Measurements from ENCODE around the gene HSF2BP.
"Not testable (repeated sequence)": the region's sequence is repeated elsewhere in the genome, so short reads cannot be mapped to it uniquely, and the experiment has no call there.

Gene HSF2BP

DNA sequence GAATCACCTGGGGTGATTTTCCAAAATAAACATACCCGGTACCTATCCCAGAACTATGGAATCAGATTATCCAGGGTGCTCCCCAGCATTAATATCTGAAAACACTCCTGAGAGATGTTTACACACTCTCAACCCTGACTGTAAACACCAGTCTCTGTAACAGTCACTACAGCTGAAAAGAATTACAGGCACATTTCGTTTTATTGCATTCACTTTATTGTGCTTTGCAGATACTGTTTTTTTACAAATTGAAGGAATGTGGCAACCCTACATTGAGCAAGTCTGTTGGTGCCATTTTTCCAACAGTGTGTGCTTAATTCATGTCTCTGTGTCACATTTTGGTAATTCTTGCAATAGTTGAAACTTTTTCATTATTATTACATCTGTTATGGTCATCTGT lies 31.8 kb downstream of the HSF2BP start:
- H3K9me3 ChIP-seq (ENCODE audit: low read length): no peaks in the 10 kb centered on the region
- H3K27me3 ChIP-seq (ENCODE audit: control insufficient read depth in 1 of 2, insufficient read depth in 2 of 2, low read length in 2 of 2): no peaks in the 10 kb centered on the region
- H3K9ac ChIP-seq (ENCODE audit: low read length): no peak overlapping the region
- no peak overlapping the region for H3K27ac ChIP-seq (ENCODE audit: low read depth, low read length)
- H3K36me3 ChIP-seq (ENCODE audit: insufficient read depth, low read length): no peaks in the 10 kb centered on the region
- no peaks in the 10 kb centered on the region for H3K4me1 ChIP-seq (ENCODE audit: insufficient read depth, low read length)
- H3K4me3 ChIP-seq (ENCODE audit: low read depth in 1 of 2, low read length in 2 of 2): no peak overlapping the region

DNA sequence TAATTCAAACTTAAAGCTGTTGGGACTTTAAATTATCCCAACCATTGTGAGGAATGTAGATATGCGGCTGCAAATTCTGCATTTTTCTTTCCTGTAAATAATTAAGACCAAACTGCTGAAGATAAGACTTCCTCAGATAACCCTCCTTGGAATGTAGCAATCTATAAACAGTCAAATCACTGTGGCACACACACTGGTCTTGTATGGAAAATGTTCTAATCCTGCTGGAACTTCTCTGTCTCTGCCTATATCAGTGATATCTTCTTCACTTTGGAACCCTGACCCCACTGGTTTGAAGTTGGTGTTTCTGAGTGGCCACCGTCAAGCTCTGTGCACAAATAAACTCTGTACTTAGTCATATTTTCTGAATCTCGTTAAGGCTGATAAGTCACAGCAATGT lies 32.9 kb downstream of the HSF2BP start:
- no peaks in the 10 kb centered on the region for H3K36me3 ChIP-seq (ENCODE audit: insufficient read depth, low read length)
- H3K27ac ChIP-seq (ENCODE audit: low read depth, low read length): no peak overlapping the region
- H3K27me3 ChIP-seq (ENCODE audit: control insufficient read depth in 1 of 2, insufficient read depth in 2 of 2, low read length in 2 of 2): no peaks in the 10 kb centered on the region
- no peaks in the 10 kb centered on the region for H3K4me1 ChIP-seq (ENCODE audit: insufficient read depth, low read length)
- H3K9ac ChIP-seq (ENCODE audit: low read length): no peak overlapping the region
- no peak overlapping the region for H3K4me3 ChIP-seq (ENCODE audit: low read depth in 1 of 2, low read length in 2 of 2)
- H3K9me3 ChIP-seq (ENCODE audit: low read length): no peaks in the 10 kb centered on the region

DNA sequence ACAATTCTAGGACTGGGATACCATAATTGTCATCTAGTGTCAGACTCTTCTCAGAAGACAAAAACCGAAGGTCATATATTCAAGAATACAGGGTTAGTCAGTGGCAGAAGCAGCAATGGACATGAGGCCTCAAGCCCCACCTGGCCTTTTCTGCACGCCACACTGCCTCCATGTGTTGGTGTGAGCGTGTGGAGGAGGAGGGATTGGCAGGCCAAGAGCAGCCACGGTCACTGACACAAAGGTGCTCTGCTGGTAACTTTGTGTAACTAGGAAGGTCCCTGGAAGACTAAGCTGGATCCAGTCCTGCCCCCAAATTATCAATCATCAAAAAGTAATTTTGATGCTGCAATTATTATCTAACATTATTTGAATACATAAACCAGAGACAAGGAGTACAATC lies 34.9 kb downstream of the HSF2BP start:
- Histone ChIP-seq H3K4me1 (ENCODE audit: insufficient read depth, low read length) (no peaks in the 10 kb centered on the region), H3K27ac (ENCODE audit: low read depth, low read length) (no peak overlapping the region), H3K4me3 (ENCODE audit: low read depth in 1 of 2, low read length in 2 of 2) (no peak overlapping the region), H3K36me3 (ENCODE audit: insufficient read depth, low read length) (no peaks in the 10 kb centered on the region), H3K9me3 (ENCODE audit: low read length) (peaks cover 5% of the 10 kb centered on the region), H3K27me3 (ENCODE audit: control insufficient read depth in 1 of 2, insufficient read depth in 2 of 2, low read length in 2 of 2) (no peaks in the 10 kb centered on the region), H3K9ac (ENCODE audit: low read length) (no peak overlapping the region)

DNA sequence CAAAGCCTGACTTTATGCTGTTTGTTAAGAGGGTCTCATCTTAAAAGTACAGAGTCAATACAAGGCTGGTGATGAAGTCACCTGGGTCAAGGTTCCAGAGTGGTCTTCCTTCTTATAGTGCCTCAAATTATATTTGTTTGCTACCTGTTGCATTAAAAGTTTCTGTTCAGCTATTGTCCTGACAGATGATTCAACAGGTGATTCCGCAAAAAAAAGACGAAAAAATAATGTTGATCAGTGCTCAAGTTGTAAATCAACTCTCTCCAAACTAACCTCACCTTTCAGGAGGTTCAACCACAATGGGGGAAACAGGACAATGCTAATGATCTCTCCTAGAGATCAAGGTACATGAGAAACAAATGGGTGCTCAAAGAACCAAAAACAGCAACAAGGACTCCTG lies 35.7 kb downstream of the HSF2BP start:
- Histone ChIP-seq H3K27ac (ENCODE audit: low read depth, low read length) (no peak overlapping the region), H3K27me3 (ENCODE audit: control insufficient read depth in 1 of 2, insufficient read depth in 2 of 2, low read length in 2 of 2) (no peaks in the 10 kb centered on the region), H3K9ac (ENCODE audit: low read length) (no peak overlapping the region), H3K4me1 (ENCODE audit: insufficient read depth, low read length) (no peaks in the 10 kb centered on the region), H3K36me3 (ENCODE audit: insufficient read depth, low read length) (no peaks in the 10 kb centered on the region), H3K4me3 (ENCODE audit: low read depth in 1 of 2, low read length in 2 of 2) (no peak overlapping the region), H3K9me3 (ENCODE audit: low read length) (peaks cover 5% of the 10 kb centered on the region)

DNA sequence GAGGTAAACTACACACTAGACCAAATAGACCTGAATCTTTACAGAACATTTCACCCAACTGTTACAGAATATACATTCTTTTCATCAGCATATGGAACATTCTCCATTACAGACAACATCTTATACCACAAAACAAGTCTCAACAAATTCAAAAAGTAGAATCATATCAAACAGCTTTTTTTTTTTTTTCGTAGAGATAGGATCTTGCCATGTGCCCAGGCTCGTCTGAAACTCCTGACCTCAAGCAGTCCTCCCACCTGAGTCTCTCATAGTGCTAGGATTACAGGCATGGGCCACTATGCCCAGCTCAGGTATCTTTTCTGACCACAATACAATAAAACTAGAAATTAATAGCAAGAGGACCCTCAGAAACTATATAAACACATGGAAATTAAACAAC lies 36.5 kb downstream of the HSF2BP start:
- Histone ChIP-seq H3K9ac (ENCODE audit: low read length) (no peak overlapping the region), H3K9me3 (ENCODE audit: low read length) (peaks cover 5% of the 10 kb centered on the region), H3K36me3 (ENCODE audit: insufficient read depth, low read length) (no peaks in the 10 kb centered on the region), H3K4me1 (ENCODE audit: insufficient read depth, low read length) (no peaks in the 10 kb centered on the region), H3K4me3 (ENCODE audit: low read depth in 1 of 2, low read length in 2 of 2) (no peak overlapping the region), H3K27me3 (ENCODE audit: control insufficient read depth in 1 of 2, insufficient read depth in 2 of 2, low read length in 2 of 2) (no peaks in the 10 kb centered on the region), H3K27ac (ENCODE audit: low read depth, low read length) (no peak overlapping the region)

DNA sequence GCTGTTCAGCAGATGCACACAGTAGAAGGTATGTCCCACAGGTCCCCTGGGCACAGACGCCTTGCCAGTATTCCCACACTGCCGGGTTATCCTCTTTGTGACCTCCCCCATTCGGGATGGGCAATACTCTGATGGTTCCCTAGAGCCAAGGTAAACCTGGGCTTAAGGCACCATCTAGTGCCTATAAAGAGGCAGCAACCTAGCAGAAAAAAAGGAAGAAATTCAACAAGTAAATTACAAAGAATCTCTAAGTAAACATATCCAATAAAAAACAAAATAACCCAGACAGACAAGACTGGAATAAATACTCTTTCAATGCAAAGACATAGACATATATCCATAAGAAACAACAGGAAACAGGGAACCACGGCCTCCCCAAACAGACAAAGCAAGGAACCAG lies 39.4 kb downstream of the HSF2BP start:
- H3K27ac ChIP-seq (ENCODE audit: low read depth, low read length): no peak overlapping the region
- no peak overlapping the region for H3K9ac ChIP-seq (ENCODE audit: low read length)
- no peak overlapping the region for H3K4me3 ChIP-seq (ENCODE audit: low read depth in 1 of 2, low read length in 2 of 2)
- H3K27me3 ChIP-seq (ENCODE audit: control insufficient read depth in 1 of 2, insufficient read depth in 2 of 2, low read length in 2 of 2): no peaks in the 10 kb centered on the region
- peaks cover 5% of the 10 kb centered on the region for H3K9me3 ChIP-seq (ENCODE audit: low read length)
- no peaks in the 10 kb centered on the region for H3K36me3 ChIP-seq (ENCODE audit: insufficient read depth, low read length)
- no peaks in the 10 kb centered on the region for H3K4me1 ChIP-seq (ENCODE audit: insufficient read depth, low read length)

DNA sequence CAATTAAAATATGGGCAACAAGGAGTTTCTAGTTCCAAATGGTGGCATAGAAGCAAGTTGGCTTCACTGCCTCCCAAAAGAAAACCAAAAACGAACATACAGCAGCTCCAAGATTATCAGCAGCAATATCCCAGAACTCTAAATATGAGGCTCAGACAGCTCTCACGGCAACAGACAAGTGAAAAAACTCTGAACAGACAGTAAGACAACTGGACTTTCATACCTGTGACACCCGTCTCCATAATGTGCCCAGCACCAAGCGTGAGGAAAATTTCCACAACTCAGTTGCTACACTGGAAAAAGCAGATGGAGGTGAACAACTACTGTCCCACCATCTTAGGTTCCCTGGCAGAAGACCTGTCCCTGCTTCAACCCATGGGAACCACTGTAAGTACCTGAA lies 39.9 kb downstream of the HSF2BP start:
- Histone ChIP-seq H3K9ac (ENCODE audit: low read length) (no peak overlapping the region), H3K4me3 (ENCODE audit: low read depth in 1 of 2, low read length in 2 of 2) (no peak overlapping the region), H3K9me3 (ENCODE audit: low read length) (peaks cover 5% of the 10 kb centered on the region)

DNA sequence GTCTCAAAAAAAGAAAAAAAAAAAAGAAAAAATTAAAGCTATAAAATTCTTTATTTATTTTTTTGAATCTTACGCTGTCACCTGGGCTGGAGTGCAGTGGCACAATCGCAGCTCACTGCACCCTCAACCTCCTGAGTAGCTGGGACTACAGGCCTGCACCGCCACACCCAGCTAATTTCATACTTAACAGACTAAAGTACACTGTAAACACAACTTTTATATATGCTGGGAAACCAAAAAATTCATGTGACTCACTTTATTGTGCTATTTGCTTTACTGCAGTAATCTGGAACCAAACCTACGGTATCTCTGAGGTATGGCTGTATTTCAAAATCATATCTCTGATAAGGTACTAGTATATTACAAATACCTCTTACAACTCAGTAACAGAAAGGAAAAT lies 40.3 kb downstream of the HSF2BP start:
- H3K27ac ChIP-seq (ENCODE audit: low read depth, low read length): no peak overlapping the region
- peaks cover 5% of the 10 kb centered on the region for H3K9me3 ChIP-seq (ENCODE audit: low read length)
- no peaks in the 10 kb centered on the region for H3K4me1 ChIP-seq (ENCODE audit: insufficient read depth, low read length)
- no peaks in the 10 kb centered on the region for H3K27me3 ChIP-seq (ENCODE audit: control insufficient read depth in 1 of 2, insufficient read depth in 2 of 2, low read length in 2 of 2)
- H3K4me3 ChIP-seq (ENCODE audit: low read depth in 1 of 2, low read length in 2 of 2): no peak overlapping the region
- no peak overlapping the region for H3K9ac ChIP-seq (ENCODE audit: low read length)
- H3K36me3 ChIP-seq (ENCODE audit: insufficient read depth, low read length): no peaks in the 10 kb centered on the region

More for the DNA sequence above, 39.9 kb downstream of the HSF2BP start:
- H3K36me3 ChIP-seq (ENCODE audit: insufficient read depth, low read length): no peaks in the 10 kb centered on the region
- no peaks in the 10 kb centered on the region for H3K4me1 ChIP-seq (ENCODE audit: insufficient read depth, low read length)
- no peaks in the 10 kb centered on the region for H3K27me3 ChIP-seq (ENCODE audit: control insufficient read depth in 1 of 2, insufficient read depth in 2 of 2, low read length in 2 of 2)
- H3K27ac ChIP-seq (ENCODE audit: low read depth, low read length): no peak overlapping the region

DNA sequence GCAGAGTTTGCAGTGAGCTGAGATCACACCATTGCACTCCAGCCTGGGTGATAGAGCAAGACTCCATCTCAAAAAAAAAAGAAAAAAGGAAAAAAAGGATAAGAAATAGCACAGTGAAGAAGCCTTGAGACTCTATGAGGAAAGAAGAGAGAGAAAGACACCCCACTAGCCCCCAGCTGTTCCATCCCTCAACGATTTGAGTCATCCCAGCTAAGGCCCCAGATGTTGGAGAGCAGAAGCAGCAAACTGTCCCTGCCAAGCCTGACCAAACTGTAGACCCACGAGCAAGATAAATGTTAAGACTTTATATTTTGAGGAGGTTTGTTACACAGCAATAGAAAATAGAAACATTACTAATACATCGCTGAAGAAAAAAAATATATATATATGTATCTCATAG lies 42.4 kb downstream of the HSF2BP start:
- not testable (repeated sequence) for H3K27me3 ChIP-seq (ENCODE audit: control insufficient read depth in 1 of 2, insufficient read depth in 2 of 2, low read length in 2 of 2); H3K4me1 ChIP-seq (ENCODE audit: insufficient read depth, low read length); H3K4me3 ChIP-seq (ENCODE audit: low read depth in 1 of 2, low read length in 2 of 2); H3K9me3 ChIP-seq (ENCODE audit: low read length); H3K9ac ChIP-seq (ENCODE audit: low read length); H3K27ac ChIP-seq (ENCODE audit: low read depth, low read length); H3K36me3 ChIP-seq (ENCODE audit: insufficient read depth, low read length)

DNA sequence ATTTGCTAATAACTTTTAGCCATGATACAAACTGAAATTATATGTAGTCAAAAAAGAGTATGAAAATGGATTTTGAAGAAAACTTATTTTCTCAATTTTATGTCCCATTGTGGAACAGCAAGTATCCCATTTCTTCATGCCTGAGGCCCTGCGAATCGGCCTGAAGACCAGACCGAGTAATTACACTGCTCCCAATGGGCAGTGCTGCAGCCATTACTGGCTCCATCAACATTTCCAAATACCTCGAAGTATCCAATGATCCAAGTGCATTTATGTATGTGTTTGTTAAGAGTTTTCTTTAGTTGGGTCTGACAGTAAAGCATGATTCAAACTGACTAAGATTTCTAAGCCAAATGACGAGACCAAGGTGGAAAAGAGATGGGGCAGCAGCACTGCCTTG lies 44.4 kb downstream of the HSF2BP start:
- Histone ChIP-seq H3K27ac (ENCODE audit: low read depth, low read length) (no peak overlapping the region), H3K9me3 (ENCODE audit: low read length) (no peaks in the 10 kb centered on the region), H3K4me1 (ENCODE audit: insufficient read depth, low read length) (peaks cover 14% of the 10 kb centered on the region)

DNA sequence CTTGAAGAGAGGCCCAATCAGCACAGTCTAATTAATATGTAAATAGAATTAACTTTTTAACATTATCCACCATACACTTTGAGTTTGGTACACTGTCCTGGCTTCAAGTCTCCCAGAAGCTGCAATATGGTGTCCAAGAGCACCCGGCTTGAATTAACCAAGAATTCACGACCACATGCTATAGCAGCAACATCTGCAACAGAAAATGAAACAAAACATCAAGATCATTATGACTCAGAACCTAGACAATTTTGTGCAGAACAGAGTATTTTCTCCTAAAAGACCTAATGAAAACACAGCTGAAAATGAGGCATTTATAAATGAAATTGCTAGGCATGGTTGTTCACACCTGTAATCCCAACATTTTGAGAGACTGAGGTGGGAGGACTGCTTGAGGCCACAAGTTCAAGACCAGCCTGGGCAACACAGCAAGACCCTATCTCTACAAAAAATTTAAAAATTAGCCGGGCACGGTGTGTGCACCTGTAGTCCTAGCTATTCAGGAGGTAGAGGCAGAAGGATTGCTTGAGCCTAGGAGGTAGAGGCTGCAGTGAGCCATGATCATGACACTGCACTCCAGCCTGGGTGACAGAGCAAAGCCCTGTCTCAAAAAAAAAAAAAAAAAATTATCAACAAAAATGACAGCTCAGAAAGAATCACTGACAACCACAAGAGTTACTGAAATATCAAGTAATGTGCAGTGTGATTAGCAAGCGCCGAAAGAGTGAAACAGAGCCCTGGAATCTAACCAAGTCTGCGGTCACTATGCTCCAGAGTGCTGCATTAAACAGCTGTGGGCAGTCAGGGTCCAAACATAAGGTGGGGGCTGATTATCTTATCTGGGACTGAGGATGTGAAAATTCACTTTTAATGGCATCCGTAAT lies 45.3 kb downstream of the HSF2BP start:
- peaks cover 23% of the 10 kb centered on the region for H3K4me1 ChIP-seq (ENCODE audit: insufficient read depth, low read length)
- no peak overlapping the region for H3K4me3 ChIP-seq (ENCODE audit: low read depth in 1 of 2, low read length in 2 of 2)
- no peak overlapping the region for H3K9ac ChIP-seq (ENCODE audit: low read length)
- H3K36me3 ChIP-seq (ENCODE audit: insufficient read depth, low read length): no peaks in the 10 kb centered on the region
- H3K9me3 ChIP-seq (ENCODE audit: low read length): no peaks in the 10 kb centered on the region
- H3K27me3 ChIP-seq (ENCODE audit: control insufficient read depth in 1 of 2, insufficient read depth in 2 of 2, low read length in 2 of 2): no peaks in the 10 kb centered on the region
- no peak overlapping the region for H3K27ac ChIP-seq (ENCODE audit: low read depth, low read length)

More for the DNA sequence above, 44.4 kb downstream of the HSF2BP start:
- Histone ChIP-seq H3K36me3 (ENCODE audit: insufficient read depth, low read length) (no peaks in the 10 kb centered on the region), H3K4me3 (ENCODE audit: low read depth in 1 of 2, low read length in 2 of 2) (no peak overlapping the region), H3K9ac (ENCODE audit: low read length) (no peak overlapping the region), H3K27me3 (ENCODE audit: control insufficient read depth in 1 of 2, insufficient read depth in 2 of 2, low read length in 2 of 2) (no peaks in the 10 kb centered on the region)
